HG03521 (cell line): Measurements from ENCODE around the gene PLXNB3.

Experiments used
- ATAC-seq: cut with Tn5 transposase; IDR thresholded peaks from one replicate; pipeline ENCODE4 v1.9.1; 2021; ENCODE audit warnings: mild to moderate bottlenecking, moderate library complexity; ENCODE audit not compliant: unreplicated experiment

The PLXNB3 gene

DNA sequence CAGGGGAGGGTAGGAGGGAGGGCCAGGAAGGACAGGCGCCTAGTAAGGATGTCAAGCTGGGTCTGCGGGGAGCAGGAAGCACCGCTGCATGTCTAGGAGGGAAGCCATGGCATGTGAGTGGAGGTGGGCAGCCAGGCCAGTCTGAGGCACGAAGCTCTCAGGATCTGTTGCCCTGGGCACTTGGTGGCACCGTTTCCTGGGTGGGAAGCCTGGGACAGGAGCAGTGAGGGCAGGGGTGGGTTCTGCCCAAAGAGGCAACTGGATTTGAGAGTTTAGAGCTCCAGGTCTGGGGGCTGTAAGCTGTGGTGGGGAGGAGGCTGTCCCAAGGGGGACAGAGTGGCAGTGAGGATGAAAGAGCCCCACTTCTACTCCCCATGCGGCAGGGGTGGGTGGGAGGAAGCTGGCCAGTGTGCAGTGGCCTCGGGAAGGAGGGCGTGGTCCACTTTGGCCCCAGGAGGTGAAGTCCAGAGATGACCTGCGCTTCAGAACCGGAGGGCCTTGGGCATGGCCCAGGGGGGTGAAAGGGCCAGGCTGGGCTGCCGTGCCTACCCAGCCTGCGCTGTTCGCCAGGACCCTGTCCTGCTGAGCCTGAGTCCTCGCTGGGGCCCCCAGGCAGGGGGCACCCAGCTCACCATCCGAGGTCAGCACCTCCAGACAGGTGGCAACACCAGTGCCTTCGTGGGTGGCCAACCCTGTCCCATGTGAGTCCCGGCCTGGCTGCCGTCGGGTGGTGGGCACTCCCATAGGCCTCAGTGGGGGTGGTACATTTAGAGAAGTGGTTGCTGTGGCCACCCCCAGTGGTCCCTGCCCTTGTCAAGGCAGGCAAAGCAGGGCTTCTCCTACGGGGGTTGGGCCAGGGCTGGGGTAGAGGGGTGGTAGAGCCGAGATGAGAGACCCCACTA lies 8.5 kb downstream of the PLXNB3 start:
- ATAC-seq, result no peak

DNA sequence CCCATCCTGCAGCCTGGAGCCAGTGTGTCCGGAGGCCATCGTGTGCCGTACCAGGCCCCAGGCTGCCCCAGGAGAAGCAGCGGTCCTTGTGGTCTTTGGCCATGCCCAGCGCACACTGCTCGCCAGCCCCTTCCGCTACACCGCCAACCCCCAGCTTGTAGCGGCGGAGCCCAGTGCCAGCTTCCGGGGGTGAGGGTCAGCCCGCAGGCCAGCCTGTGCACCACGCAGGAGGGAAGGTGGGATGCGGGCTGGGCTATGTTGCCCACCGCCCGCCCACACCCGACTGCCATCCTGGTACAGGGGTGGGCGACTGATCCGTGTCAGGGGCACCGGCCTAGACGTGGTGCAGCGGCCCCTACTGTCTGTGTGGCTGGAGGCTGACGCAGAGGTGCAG lies 9.2 kb downstream of the PLXNB3 start:
- ATAC-seq, result no peak

DNA sequence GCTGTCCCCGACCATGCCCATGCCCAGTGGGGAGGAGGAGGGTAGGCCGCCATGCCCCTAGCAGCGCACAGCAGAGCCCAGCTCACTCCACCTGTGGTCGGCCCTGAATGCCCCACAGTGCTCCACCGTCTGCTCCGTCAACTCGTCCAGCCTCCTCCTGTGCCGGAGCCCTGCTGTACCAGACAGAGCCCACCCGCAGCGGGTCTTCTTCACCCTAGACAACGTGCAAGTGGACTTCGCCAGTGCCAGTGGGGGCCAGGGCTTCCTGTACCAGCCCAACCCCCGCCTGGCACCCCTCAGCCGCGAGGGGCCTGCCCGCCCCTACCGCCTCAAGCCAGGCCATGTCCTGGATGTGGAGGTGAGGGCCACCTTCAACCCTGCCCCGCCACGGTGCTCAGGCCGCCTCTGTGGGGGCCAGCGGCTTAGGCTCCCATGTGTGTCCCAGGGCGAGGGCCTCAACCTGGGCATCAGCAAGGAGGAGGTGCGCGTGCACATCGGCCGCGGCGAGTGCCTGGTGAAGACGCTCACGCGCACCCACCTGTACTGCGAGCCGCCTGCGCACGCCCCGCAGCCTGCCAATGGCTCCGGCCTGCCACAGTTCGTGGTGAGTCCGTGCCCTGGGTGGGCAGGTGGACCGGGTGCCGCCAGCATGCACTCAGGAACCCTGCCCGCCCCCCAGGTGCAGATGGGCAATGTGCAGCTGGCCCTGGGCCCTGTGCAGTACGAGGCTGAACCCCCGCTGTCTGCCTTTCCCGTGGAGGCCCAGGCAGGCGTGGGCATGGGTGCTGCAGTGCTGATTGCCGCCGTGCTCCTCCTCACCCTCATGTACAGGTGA lies 9.9 kb downstream of the PLXNB3 start:
- no peak for ATAC-seq

DNA sequence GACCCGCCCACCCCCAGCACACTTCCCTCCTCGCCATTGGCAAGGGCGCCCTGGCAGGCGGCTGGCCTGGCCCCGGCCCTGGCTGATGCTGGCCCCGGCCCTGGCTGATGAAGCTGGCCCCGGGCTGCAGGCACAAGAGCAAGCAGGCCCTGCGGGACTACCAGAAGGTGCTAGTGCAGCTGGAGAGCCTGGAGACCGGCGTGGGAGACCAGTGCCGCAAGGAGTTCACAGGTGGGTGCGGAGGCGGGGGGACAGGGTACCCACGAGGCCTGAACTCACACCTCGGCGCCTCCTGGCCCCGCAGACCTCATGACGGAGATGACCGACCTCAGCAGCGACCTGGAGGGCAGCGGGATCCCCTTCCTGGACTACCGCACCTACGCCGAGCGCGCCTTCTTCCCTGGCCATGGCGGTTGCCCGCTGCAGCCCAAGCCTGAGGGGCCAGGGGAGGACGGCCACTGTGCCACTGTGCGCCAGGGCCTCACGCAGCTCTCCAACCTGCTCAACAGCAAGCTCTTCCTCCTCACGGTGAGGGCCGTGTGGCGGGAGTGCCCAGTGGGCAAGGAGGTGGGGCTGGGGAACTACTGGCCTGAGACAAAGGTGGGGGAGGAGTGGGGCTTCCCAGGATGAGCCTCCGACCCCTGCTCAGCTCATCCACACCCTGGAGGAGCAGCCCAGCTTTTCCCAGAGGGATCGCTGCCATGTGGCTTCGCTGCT lies 10.7 kb downstream of the PLXNB3 start:
- no peak for ATAC-seq

DNA sequence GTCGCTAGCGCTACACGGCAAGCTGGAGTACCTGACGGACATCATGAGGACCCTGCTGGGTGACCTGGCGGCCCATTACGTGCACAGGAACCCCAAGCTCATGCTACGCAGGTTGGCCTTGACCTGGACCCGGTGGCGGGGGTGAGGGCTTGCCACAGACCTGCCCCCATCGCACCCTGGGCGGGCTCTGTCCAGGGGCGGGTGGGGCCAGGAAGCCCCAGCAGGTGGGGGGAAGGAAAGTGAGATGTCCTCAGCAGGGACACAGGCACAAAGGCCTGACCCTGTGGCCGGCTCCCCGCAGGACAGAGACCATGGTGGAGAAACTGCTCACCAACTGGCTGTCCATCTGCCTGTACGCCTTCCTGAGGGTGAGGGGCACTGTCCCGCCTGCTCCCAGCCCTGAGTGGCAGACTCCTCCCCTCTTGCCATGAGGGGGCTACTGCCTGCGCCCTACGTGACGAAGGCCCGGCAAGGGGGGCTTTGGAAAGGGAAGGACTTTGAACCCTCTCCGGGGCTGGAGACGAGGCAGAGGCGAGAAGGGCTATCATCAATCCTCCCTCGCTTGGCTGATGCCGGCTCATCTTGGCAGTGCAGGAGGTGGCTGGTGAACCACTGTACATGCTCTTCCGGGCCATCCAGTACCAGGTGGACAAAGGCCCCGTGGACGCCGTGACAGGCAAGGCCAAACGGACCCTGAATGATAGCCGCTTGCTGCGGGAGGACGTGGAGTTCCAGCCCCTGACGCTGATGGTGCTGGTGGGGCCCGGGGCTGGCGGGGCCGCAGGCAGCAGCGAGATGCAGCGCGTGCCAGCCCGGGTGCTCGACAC lies 11.5 kb downstream of the PLXNB3 start:
- ATAC-seq, result no peak

DNA sequence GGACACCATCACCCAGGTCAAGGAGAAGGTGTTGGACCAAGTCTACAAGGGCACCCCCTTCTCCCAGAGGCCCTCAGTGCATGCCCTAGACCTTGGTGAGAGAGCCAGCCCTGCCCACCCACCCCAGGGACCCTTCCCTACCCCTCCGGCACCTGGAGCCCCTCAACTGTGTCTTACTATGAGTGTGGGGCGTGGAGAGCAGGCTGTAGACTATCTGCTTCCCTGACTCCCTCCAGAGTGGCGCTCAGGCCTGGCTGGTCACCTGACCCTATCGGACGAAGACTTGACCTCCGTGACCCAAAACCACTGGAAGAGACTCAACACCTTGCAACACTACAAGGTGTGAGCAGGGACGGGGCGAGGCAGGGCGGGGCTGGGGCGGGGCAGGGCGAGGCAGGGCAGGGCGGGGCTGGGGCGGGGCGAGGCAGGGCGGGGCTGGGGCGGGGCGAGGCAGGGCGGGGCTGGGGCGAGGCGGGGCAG lies 12.1 kb downstream of the PLXNB3 start:
- no peak for ATAC-seq

DNA sequence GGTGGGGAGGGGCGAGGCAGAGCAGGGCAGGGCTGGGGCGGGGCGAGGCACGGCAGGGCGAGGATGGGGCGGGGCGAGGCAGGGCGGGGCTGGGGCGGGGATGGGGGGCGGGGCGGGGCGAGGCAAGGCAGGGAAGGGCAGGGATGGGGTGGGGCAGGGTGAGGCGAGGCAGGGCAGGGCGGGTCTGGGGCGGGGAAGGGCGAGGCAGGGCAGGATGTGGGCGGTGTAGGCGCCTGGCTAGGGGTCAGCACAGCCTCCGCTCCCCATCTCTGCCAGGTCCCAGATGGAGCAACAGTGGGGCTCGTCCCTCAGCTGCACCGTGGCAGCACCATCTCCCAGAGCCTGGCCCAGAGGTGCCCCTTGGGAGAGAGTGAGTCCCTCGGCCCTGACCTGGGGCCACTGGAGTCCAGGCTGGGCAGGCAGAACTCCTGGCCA lies 12.6 kb downstream of the PLXNB3 start:
- ATAC-seq, result no peak

DNA sequence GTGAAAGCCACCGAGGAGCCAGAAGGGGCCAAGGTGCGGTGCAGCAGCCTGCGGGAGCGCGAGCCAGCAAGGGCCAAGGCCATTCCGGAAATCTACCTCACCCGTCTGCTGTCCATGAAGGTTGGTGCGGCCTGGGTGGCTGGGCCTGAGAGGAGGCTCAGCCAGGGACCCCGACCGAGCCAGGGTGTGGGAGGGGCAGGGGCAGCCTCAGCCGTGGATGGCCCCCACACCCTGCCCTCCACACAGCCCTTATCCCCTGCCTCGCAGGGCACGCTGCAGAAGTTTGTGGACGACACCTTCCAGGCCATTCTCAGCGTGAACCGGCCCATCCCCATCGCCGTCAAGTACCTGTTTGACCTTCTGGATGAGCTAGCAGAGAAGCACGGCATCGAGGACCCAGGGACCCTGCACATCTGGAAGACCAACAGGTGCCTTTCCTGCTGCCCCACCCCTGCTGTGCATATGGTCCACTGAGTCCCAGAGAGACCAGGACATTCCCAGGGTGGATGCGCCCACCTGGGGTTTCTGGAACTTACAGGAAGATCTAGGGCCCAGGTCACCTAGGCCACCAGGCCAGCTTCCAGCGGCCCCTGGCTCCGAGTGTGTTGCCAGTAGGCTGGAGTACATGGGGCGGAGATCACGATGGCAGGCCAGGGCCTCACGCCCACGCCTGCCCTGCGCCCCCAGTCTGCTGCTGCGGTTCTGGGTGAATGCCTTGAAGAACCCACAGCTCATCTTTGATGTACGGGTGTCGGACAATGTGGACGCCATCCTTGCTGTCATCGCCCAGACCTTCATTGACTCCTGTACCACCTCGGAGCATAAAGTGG lies 13.4 kb downstream of the PLXNB3 start:
- ATAC-seq, result no peak

DNA sequence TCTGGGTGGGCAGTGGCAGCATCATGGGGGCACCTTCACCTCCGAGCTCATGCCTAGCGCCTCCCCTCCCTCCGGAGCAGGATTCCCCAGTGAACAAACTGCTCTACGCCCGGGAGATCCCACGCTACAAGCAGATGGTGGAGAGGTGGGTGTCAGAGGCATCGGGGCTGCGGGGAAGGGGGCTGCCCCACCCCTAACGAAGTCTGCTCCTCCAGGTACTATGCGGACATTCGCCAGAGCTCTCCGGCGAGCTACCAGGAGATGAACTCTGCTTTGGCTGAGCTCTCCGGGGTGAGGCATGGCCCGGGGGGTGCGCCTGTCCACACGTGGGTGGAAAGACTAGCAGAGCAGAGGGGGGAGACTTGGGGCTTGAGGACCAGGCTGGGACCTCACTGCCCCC lies 14.1 kb downstream of the PLXNB3 start:
- no peak for ATAC-seq

DNA sequence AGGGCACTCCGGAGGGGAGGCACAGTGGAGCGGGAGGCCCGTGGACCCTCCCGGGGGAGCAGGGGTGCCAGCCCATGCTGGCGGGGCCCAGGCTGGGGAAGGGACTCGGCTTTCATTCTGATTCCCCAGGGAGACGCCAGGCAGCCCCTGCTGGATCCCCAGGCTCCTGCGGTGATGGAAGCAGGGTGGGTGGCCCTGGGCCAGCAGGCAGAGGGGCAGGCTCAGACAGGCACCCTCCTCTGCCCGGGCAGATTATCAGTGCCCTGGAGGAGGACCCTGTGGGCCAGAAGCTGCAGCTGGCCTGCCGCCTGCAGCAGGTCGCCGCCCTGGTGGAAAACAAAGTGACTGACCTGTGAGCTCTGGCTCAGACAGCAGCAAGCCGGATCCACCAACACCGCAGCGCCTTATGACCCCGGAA lies 14.6 kb downstream of the PLXNB3 start:
- no peak for ATAC-seq

DNA sequence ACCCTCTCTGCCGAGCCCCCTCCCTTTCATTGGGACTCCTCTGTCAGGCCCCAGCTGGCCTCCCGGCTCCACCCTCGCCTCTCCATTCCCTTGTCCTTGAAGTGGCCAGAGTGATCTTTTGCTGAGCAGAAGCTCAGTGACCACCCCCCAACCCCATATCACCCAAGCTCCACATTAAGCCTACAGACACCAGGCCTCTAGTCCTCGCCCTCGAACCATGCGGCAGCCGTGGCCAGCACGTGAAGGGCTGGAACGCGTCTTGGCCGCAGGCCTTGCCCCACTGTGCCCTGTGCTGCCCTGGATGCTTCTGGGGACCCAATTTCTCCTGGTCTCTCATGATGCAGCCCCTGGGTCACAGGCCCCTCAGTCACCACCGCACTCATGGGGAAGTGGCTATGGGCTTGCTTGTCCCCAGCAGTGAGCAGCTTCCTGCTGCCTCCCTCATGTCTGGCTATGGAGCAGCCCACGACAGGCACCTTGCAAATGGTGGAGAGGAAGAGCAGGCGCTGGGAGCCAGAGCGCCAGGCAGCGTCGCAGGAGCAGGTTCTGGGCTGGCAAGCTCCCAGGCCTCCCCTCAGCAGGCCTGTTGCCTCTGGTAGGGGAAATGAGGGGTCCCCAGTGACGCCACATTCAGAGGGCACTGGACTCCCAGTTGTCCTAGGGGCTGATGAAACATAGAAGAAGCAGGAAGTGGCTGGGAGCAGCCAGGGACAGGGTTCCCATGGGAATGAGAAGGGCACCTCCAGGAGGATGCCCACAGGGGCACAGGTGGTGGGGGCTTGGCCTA lies 16.0 kb downstream of the PLXNB3 start:
- no peak for ATAC-seq

DNA sequence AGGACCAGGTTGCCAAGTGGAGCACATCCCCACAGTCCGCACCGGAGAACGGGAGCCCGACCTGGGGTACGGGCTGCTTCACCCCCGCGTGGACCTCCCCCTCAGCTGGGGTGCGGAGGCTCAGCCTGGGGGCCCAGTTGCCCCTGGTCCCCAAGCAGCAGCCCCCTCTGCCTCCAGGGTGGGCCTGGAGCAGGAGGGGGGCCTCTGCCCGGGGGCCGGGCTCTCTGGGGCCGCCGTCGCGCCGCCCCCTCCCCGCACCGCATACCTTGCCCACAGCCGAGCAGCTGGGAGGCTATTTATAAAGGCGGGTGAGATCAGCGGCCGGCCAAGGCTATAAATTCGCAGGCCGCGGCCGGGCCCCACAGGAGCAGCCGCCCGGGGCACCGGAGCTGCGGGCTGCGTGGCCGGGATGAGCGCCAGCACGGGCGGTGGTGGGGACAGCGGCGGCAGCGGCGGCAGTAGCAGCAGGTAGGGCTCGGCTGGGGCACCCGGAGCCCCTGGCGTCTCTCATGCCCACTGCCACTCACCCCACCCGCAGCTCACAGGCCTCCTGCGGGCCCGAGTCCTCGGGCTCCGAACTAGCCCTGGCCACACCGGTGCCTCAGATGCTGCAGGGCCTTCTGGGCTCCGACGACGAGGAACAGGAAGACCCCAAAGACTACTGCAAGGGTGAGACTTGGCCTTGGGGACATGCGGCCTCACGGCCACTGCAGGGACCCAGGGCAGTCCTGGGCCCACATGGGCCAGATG lies 16.8 kb downstream of the PLXNB3 start, which contains the start of gene SRPK3:
TSS of gene SRPK3 (plus strand) at position 364 of the 750 bp plus-strand sequence. CDS start at position 410, 46 bp downstream.
- ATAC-seq, result no peak

DNA sequence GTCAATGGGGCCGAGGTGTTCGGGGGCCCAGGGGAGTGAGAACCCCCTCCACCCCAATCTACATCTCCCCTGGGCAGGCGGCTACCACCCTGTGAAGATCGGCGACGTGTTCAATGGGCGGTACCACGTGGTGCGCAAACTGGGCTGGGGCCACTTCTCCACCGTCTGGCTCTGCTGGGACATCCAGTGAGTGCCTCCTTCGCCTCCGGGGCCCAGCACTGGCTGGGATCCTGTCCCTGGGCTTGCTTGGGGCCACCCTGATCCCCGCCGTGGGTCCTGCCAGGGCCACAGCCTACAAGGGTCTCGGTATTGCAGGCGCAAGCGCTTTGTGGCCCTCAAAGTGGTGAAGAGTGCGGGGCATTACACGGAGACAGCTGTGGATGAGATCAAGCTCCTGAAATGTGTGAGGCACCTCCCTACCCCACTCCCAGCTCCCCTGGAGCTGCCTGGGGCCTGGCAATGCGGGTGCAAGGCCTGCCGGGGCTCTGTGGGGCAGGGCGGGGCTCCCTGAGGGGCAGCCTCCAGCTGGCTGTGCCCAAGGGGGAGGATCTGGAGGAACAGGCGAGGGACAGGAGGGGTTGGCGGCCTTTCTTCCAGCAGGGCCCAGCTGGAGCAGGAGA lies 17.5 kb downstream of the PLXNB3 start:
- ATAC-seq, result no peak

DNA sequence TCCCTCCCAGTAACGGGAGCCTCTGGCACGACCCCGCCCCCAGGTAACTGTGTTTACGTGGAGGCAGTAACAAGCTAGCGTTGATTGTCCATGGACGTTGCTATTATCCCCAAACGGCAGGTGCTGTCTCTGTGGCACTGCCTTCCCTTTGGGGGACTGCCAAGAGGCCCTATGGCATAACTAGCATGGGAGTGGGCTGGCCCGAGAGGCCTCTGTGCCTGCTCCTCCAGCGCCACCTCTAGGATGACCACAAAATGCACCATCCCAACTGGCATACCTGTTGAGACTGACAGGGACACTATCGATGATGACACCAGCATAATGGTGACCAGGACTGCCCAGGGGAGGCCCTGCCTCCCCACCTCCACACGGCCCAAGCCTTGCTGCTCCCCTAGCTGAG lies 18.3 kb downstream of the PLXNB3 start:
- ATAC-seq, result no peak

DNA sequence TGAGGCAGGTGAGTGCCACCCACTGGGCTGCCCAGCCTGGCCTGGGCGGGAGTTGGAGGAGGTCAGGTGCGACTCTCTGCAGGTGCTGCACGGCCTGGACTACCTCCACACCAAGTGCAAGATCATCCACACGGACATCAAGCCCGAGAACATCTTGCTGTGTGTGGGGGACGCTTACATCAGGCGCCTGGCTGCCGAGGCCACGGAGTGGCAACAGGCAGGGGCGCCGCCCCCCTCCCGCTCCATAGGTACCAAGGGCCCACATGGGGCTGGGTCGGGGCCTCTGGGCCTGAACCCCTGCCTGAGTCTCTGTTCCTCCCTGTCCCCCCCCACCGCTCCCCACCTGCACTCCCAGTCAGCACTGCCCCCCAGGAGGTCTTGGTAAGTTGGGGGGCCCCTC lies 18.8 kb downstream of the PLXNB3 start:
- no peak for ATAC-seq

DNA sequence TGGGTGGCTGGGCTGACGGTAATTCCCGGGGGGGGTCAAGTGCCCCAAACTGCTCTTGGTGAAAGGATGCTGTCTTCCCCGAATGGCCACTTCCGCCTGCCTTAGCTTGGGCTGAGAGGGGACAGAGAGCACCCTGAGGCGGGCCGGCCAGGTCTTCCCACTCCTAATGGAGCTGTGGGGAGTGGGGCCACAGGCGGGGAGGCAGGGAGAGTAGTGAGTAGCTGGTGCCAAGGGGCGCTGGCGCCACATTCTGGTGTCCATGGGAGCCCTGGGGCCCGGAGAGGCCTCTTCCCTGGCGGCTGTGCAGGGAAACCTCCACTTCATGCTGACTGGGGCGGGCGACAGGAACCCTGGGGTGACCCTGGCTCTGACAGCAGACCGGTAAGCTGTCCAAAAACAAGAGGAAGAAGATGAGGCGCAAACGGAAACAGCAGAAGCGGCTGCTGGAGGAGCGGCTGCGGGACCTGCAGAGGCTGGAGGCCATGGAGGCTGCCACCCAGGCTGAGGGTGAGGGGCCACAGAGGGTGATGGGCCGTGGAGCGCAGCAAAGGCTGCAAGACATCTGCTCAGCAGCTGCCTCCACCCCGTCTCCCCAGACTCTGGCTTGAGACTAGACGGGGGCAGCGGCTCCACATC lies 19.4 kb downstream of the PLXNB3 start:
- ATAC-seq, result no peak
